HEK293 (cell line): ENCODE measurements around the gene HSD17B4.

Experiments
- CTCF ChIA-PET: fragments of 350-600 bp; formaldehyde crosslinking; extraction: SDS; loops from one replicate; lab custom pipeline; 2021; ENCODE audit warnings: antibody characterized with exemption; lab: Yijun Ruan, JAX
- POLR2A ChIA-PET: fragments of 300-600 bp; formaldehyde crosslinking; extraction: SDS; loops from one replicate; lab custom pipeline; 2020; ENCODE audit warnings: antibody characterized with exemption, inconsistent platforms; lab: Yijun Ruan, JAX
- H3K27ac ChIP-seq: fragments of 200-500 bp; sonication (Bioruptor generic); 2 replicates; pipeline ENCODE4 v1.5.1; 2014; ENCODE audit warnings: low read depth, low read length, control low read depth, inconsistent platforms; ENCODE audit errors: extremely low read depth
- H3K36me3 ChIP-seq, 2 experiments: fragments of 200-500 bp in 1 of 2; sonication (Bioruptor generic) in 1 of 2; 1 replicate in 1 of 2; 2 replicates in 1 of 2; pipeline ENCODE4 v1.5.1; 2014 to 2017; ENCODE audit warnings: inconsistent platforms in 2 of 2, low read length in 2 of 2; ENCODE audit not compliant: control insufficient read depth in 2 of 2, insufficient read depth in 1 of 2
- H3K4me1 ChIP-seq: fragments of 200-500 bp; sonication (Bioruptor generic); 2 replicates; pipeline ENCODE4 v1.5.1; 2014; ENCODE audit warnings: mild to moderate bottlenecking, low read length, inconsistent platforms; ENCODE audit not compliant: control insufficient read depth, insufficient read depth
- H3K4me3 ChIP-seq: 2 replicates; pipeline ENCODE4 v1.5.1; 2011; ENCODE audit warnings: low read depth, mild to moderate bottlenecking, control low read depth, low read length, moderate library complexity
- H3K9me3 ChIP-seq: fragments of 200-500 bp; sonication (Bioruptor generic); 2 replicates; pipeline ENCODE4 v1.5.1; 2014; ENCODE audit warnings: low read depth, low read length, inconsistent platforms; ENCODE audit not compliant: control insufficient read depth, insufficient read depth
- BCL11B ChIP-seq: fragments of 450-650 bp; formaldehyde crosslinking; IDR thresholded peaks from 2 replicates; pipeline ENCODE4 v1.5.1; 2016; ENCODE audit warnings: low read depth, missing biosample characterization, missing genetic modification characterization
- GLI2 ChIP-seq: fragments of 450-650 bp; formaldehyde crosslinking; IDR thresholded peaks from 2 replicates; pipeline ENCODE4; 2017; ENCODE audit warnings: missing biosample characterization, missing genetic modification characterization, low read depth, borderline replicate concordance
- HOXC10 ChIP-seq: sonication (generic); formaldehyde crosslinking; IDR thresholded peaks from 2 replicates; pipeline ENCODE4 v1.8.1; 2023; ENCODE audit warnings: mild to moderate bottlenecking, missing genetic modification reagents
- KLF7 ChIP-seq: fragments of 450-650 bp; formaldehyde crosslinking; IDR thresholded peaks from 2 replicates; pipeline ENCODE4 v1.5.1; 2016; ENCODE audit warnings: missing biosample characterization, missing genetic modification characterization, borderline replicate concordance
- KLF9 ChIP-seq: fragments of 450-650 bp; formaldehyde crosslinking; IDR thresholded peaks from 2 replicates; pipeline ENCODE4 v1.5.1; 2016; ENCODE audit warnings: missing biosample characterization, missing genetic modification characterization, low read depth
- SALL2 ChIP-seq: fragments of 450-650 bp; formaldehyde crosslinking; IDR thresholded peaks from 2 replicates; pipeline ENCODE4 v1.5.0; 2017; ENCODE audit warnings: missing biosample characterization, mild to moderate bottlenecking, missing genetic modification characterization, borderline replicate concordance
- SP7 ChIP-seq: fragments of 450-650 bp; formaldehyde crosslinking; IDR thresholded peaks from 2 replicates; pipeline ENCODE4 v1.5.1; 2016; ENCODE audit warnings: missing biosample characterization, missing genetic modification characterization
- YY2 ChIP-seq: fragments of 450-650 bp; formaldehyde crosslinking; IDR thresholded peaks from 2 replicates; pipeline ENCODE4 v1.5.1; 2016; ENCODE audit warnings: missing biosample characterization, missing genetic modification characterization
- ZBTB44 ChIP-seq: fragments of 450-650 bp; IDR thresholded peaks from 2 replicates; pipeline ENCODE4 v1.5.1; 2018; ENCODE audit warnings: missing biosample characterization, mild to moderate bottlenecking, missing genetic modification characterization
- ZEB2 ChIP-seq: fragments of 450-650 bp; formaldehyde crosslinking; IDR thresholded peaks from 2 replicates; pipeline ENCODE4 v1.5.1; 2016; ENCODE audit warnings: missing biosample characterization, missing genetic modification characterization
- ZNF114 ChIP-seq: fragments of 450-650 bp; formaldehyde crosslinking; IDR thresholded peaks from 2 replicates; pipeline ENCODE4 v1.5.0; 2017; ENCODE audit warnings: missing biosample characterization, missing genetic modification characterization
- ZNF133 ChIP-seq: fragments of 450-650 bp; formaldehyde crosslinking; IDR thresholded peaks from 2 replicates; pipeline ENCODE4 v1.5.1; 2016; ENCODE audit warnings: missing biosample characterization, missing genetic modification characterization
- ZNF174 ChIP-seq: fragments of 450-650 bp; formaldehyde crosslinking; IDR thresholded peaks from 2 replicates; pipeline ENCODE4 v1.5.0; 2017; ENCODE audit warnings: missing biosample characterization, mild to moderate bottlenecking, missing genetic modification characterization
- ZNF211 ChIP-seq: fragments of 450-650 bp; formaldehyde crosslinking; IDR thresholded peaks from 2 replicates; pipeline ENCODE4 v1.5.1; 2016; ENCODE audit warnings: low read depth, missing biosample characterization, missing genetic modification characterization
- ZNF223 ChIP-seq: fragments of 450-650 bp; formaldehyde crosslinking; IDR thresholded peaks from 2 replicates; pipeline ENCODE4 v1.5.1; 2016; ENCODE audit warnings: missing biosample characterization, missing genetic modification characterization
- ZNF266 ChIP-seq: fragments of 450-650 bp; formaldehyde crosslinking; IDR thresholded peaks from 2 replicates; pipeline ENCODE4 v1.5.1; 2016; ENCODE audit warnings: missing biosample characterization, missing genetic modification characterization, low read depth
- ZNF280D ChIP-seq: fragments of 450-650 bp; formaldehyde crosslinking; IDR thresholded peaks from 2 replicates; pipeline ENCODE4 v1.5.1; 2016; ENCODE audit warnings: missing biosample characterization, missing genetic modification characterization
- ZNF341 ChIP-seq: fragments of 450-650 bp; formaldehyde crosslinking; IDR thresholded peaks from 2 replicates; pipeline ENCODE4; 2016; ENCODE audit warnings: low read depth, missing biosample characterization, missing genetic modification characterization
- ZNF398 ChIP-seq: fragments of 450-650 bp; formaldehyde crosslinking; IDR thresholded peaks from 2 replicates; pipeline ENCODE4 v1.5.1; 2017; ENCODE audit warnings: missing biosample characterization, missing genetic modification characterization
- ZNF433 ChIP-seq: fragments of 450-650 bp; formaldehyde crosslinking; IDR thresholded peaks from 2 replicates; pipeline ENCODE4 v1.5.1; 2016; ENCODE audit warnings: missing biosample characterization, missing genetic modification characterization, low read depth
- ZNF514 ChIP-seq: fragments of 450-650 bp; formaldehyde crosslinking; IDR thresholded peaks from 2 replicates; pipeline ENCODE4 v1.5.1; 2016; ENCODE audit warnings: missing biosample characterization, missing genetic modification characterization
- ZNF521 ChIP-seq: fragments of 450-650 bp; formaldehyde crosslinking; IDR thresholded peaks from 2 replicates; pipeline ENCODE4 v1.5.1; 2017; ENCODE audit warnings: missing biosample characterization, mild to moderate bottlenecking, missing genetic modification characterization
- ZNF529 ChIP-seq: fragments of 450-650 bp; formaldehyde crosslinking; IDR thresholded peaks from 2 replicates; pipeline ENCODE4 v1.5.1; 2017; ENCODE audit warnings: missing genetic modification characterization, missing biosample characterization; ENCODE audit not compliant: insufficient replicate concordance
- ZNF548 ChIP-seq: fragments of 450-650 bp; formaldehyde crosslinking; IDR thresholded peaks from 2 replicates; pipeline ENCODE4 v1.5.1; 2016; ENCODE audit warnings: missing biosample characterization, missing genetic modification characterization
- ZNF558 ChIP-seq: fragments of 450-650 bp; formaldehyde crosslinking; IDR thresholded peaks from 2 replicates; pipeline ENCODE4 v1.5.1; 2016; ENCODE audit warnings: missing biosample characterization, missing genetic modification characterization
- ZNF626 ChIP-seq: fragments of 450-650 bp; sonication (Bioruptor Pico); formaldehyde crosslinking; IDR thresholded peaks from 2 replicates; pipeline ENCODE4 v1.5.1; 2018; ENCODE audit warnings: missing biosample characterization, missing genetic modification characterization, inconsistent platforms
- ZNF645 ChIP-seq: fragments of 450-650 bp; formaldehyde crosslinking; IDR thresholded peaks from 2 replicates; pipeline ENCODE4; 2016; ENCODE audit warnings: missing biosample characterization, missing genetic modification characterization
- ZNF664 ChIP-seq: fragments of 450-650 bp; formaldehyde crosslinking; IDR thresholded peaks from 2 replicates; pipeline ENCODE4 v1.5.1; 2016; ENCODE audit warnings: missing biosample characterization, missing genetic modification characterization
- ZNF777 ChIP-seq: fragments of 450-650 bp; formaldehyde crosslinking; IDR thresholded peaks from 2 replicates; pipeline ENCODE4 v1.5.1; 2017; ENCODE audit warnings: missing biosample characterization, missing genetic modification characterization, borderline replicate concordance
- ZNF792 ChIP-seq: fragments of 450-650 bp; formaldehyde crosslinking; IDR thresholded peaks from 2 replicates; pipeline ENCODE4 v1.5.1; 2016; ENCODE audit warnings: missing biosample characterization, missing genetic modification characterization
- ZNF843 ChIP-seq: fragments of 450-650 bp; formaldehyde crosslinking; IDR thresholded peaks from 2 replicates; pipeline ENCODE4 v1.5.1; 2016; ENCODE audit warnings: missing biosample characterization, missing genetic modification characterization
- ZSCAN16 ChIP-seq: fragments of 450-650 bp; formaldehyde crosslinking; IDR thresholded peaks from 2 replicates; pipeline ENCODE4 v1.5.1; 2016; ENCODE audit warnings: missing biosample characterization, missing genetic modification characterization

Gene HSD17B4

GRCh38 chr5:119452373-119453039 is at the start of gene HSD17B4:
HSD17B4 (plus strand) TSS chr5:119452497; CDS start chr5:119452576, 79 bp downstream.
- peak within 1 kb of the TSS; percentile 85 for H3K4me3 ChIP-seq
- POLR2A ChIA-PET: interaction anchor here (1.1 kb wide), 1 partner anchor 34 kb away, joined by 7 read pairs; no protein-coding TSS in a partner anchor
- H3K4me1 ChIP-seq: no peaks in the 10 kb centered on the region
- peak within 1 kb of the TSS; percentile 73; the same call in 1 of the 2 replicates for H3K27ac ChIP-seq
- H3K9me3 ChIP-seq: no peaks in the 10 kb centered on the region
- CTCF ChIA-PET: interaction anchor here (0.6 kb wide), 1 partner anchor 621 kb away, joined by 3 read pairs; no protein-coding TSS in a partner anchor
- peaks cover 0 to 6% of the 10 kb centered on the region in 2 experiments; a peak in 1 of 3 replicates for H3K36me3 ChIP-seq
- TF ChIP-seq KLF9 (tag by site-specific recombination) (peak; percentile 94), ZNF398 (tag by site-specific recombination) (no peak; the same call in 1 of the 2 replicates), ZNF341 (tag by site-specific recombination) (peak; percentile 37; the same call in 1 of the 2 replicates), ZNF521 (tag by site-specific recombination) (no peak), ZNF626 (no peak), GLI2 (tag by site-specific recombination) (no peak), ZNF792 (tag by site-specific recombination) (no peak), SALL2 (tag by site-specific recombination) (no peak), ZNF664 (tag by site-specific recombination) (no peak), SP7 (tag by site-specific recombination) (peak; percentile 80), ZNF223 (no peak), ZNF266 (no peak), ZEB2 (peak; percentile 81; the same call in 1 of the 2 replicates), BCL11B (tag by site-specific recombination) (0 out of 2 replicates have a peak, but pooled peaks have one; percentile 22), ZNF843 (tag by site-specific recombination) (peak; percentile 57), ZNF777 (tag by site-specific recombination) (peak; percentile 41; the same call in 1 of the 2 replicates), YY2 (tag by site-specific recombination) (peak; percentile 86), ZSCAN16 (tag by site-specific recombination) (no peak), ZNF645 (no peak), ZNF548 (no peak), ZNF174 (tag by site-specific recombination) (no peak), ZNF433 (no peak), KLF7 (tag by site-specific recombination) (no peak; the same call in none of the 2 replicates), ZNF114 (tag by site-specific recombination) (no peak), ZBTB44 (no peak), ZNF133 (no peak), ZNF529 (tag by site-specific recombination) (no peak), ZNF558 (tag by site-specific recombination) (0 out of 2 replicates have a peak, but pooled peaks have one; percentile 25), ZNF514 (no peak), ZNF280D (no peak), HOXC10 (CRISPR knock-in tag) (no peak), ZNF211 (tag by site-specific recombination) (no peak)
